Measurements from ENCODE around the gene RAI1. TPM values are rescaled to one million over a fixed set of nuclear protein-coding genes. Genes with fewer than 3 reads are reported as not detected.
A peak's percentile ranks its signal among the peaks of the same experiment; 100 is the strongest.

The RAI1 gene
- total RNA-seq, 1 donor = 16.0 TPM

GRCh38 chr17:17725011-17725751 is 43.9 kb downstream of the RAI1 start:
- H3K4me3 ChIP-seq (ENCODE audit: low read depth, low read length) = peak overlapping the region; percentile 65
- TF ChIP-seq CTCF (IDR thresholded peaks at IDR 0.05; ENCODE audit: insufficient read depth, low read depth, low read length) = no peak
- DNase-seq (ENCODE audit: low read depth) = peak; percentile 80

- no peak for TF ChIP-seq CTCF (IDR thresholded peaks at IDR 0.05; ENCODE audit: insufficient read depth, low read depth, low read length)
- H3K4me3 ChIP-seq (ENCODE audit: low read depth, low read length) = no peak overlapping the region
- DNase-seq (ENCODE audit: low read depth) = no peak
Observed at GRCh38 chr17:17725752-17726457, 44.6 kb downstream of the RAI1 start.

- H3K4me3 ChIP-seq (ENCODE audit: low read depth, low read length) = no peak overlapping the region
- no peak for DNase-seq (ENCODE audit: low read depth)
- TF ChIP-seq CTCF (IDR thresholded peaks at IDR 0.05; ENCODE audit: insufficient read depth, low read depth, low read length) = no peak
Observed at GRCh38 chr17:17726458-17727060, 45.3 kb downstream of the RAI1 start.

- no peak overlapping the region for H3K4me3 ChIP-seq (ENCODE audit: low read depth, low read length)
- TF ChIP-seq CTCF (IDR thresholded peaks at IDR 0.05; ENCODE audit: insufficient read depth, low read depth, low read length) = no peak
- DNase-seq (ENCODE audit: low read depth) = no peak
Observed at GRCh38 chr17:17727111-17727659, 45.9 kb downstream of the RAI1 start.

GRCh38 chr17:17728146-17728545 is 46.9 kb downstream of the RAI1 start:
- no peak for TF ChIP-seq CTCF (IDR thresholded peaks at IDR 0.05; ENCODE audit: insufficient read depth, low read depth, low read length)
- DNase-seq (ENCODE audit: low read depth) = no peak
- H3K4me3 ChIP-seq (ENCODE audit: low read depth, low read length) = no peak overlapping the region

GRCh38 chr17:17728550-17729251 is 47.4 kb downstream of the RAI1 start:
- TF ChIP-seq CTCF (IDR thresholded peaks at IDR 0.05; ENCODE audit: insufficient read depth, low read depth, low read length) = no peak

More at GRCh38 chr17:17728550-17729251, 47.4 kb downstream of the RAI1 start:
- no peak overlapping the region for H3K4me3 ChIP-seq (ENCODE audit: low read depth, low read length)
- DNase-seq (ENCODE audit: low read depth) = no peak

All from fibroblast of villous mesenchyme (primary cell).